NT2/D1 (cell line): ENCODE results near the gene NGF.

Experiments
- DNase-seq: peaks from one replicate; pipeline ENCODE4 v3.0.0-alpha.2; 2011; ENCODE audit warnings: low read depth, low spot score
- H3K27me3 ChIP-seq: 2 replicates; pipeline ENCODE4 v1.6.0; 2011; ENCODE audit warnings: mild to moderate bottlenecking; ENCODE audit not compliant: insufficient read length, insufficient read depth
- H3K36me3 ChIP-seq: 2 replicates; pipeline ENCODE4 v1.6.1; 2011; ENCODE audit warnings: mild to moderate bottlenecking, low read length, mixed read lengths; ENCODE audit not compliant: insufficient read depth, insufficient read length
- H3K4me1 ChIP-seq: 2 replicates; pipeline ENCODE4 v1.5.1; 2011; ENCODE audit not compliant: insufficient read depth, insufficient read length
- H3K4me3 ChIP-seq: 2 replicates; pipeline ENCODE4 v1.5.1; 2011; ENCODE audit warnings: low read depth; ENCODE audit not compliant: insufficient read length
- H3K9ac ChIP-seq: 2 replicates; pipeline ENCODE4 v1.6.0; 2011; ENCODE audit warnings: low read depth; ENCODE audit not compliant: insufficient read length
- H3K9me3 ChIP-seq: 2 replicates; pipeline ENCODE4 v1.5.1; 2011; ENCODE audit warnings: mild to moderate bottlenecking, low read length; ENCODE audit not compliant: insufficient read depth
- SUZ12 ChIP-seq: IDR thresholded peaks from 2 replicates; pipeline ENCODE4 v1.6.1; 2011; ENCODE audit not compliant: insufficient read length, insufficient read depth; ENCODE audit errors: extremely low read depth
- YY1 ChIP-seq: IDR thresholded peaks from 2 replicates; pipeline ENCODE4 v1.6.1; 2011; ENCODE audit not compliant: insufficient read length, insufficient read depth
- ZNF274 ChIP-seq: IDR thresholded peaks from 2 replicates; pipeline ENCODE4 v1.6.1; 2011; ENCODE audit warnings: mild to moderate bottlenecking, low read depth, low read length

NGF gene

DNA sequence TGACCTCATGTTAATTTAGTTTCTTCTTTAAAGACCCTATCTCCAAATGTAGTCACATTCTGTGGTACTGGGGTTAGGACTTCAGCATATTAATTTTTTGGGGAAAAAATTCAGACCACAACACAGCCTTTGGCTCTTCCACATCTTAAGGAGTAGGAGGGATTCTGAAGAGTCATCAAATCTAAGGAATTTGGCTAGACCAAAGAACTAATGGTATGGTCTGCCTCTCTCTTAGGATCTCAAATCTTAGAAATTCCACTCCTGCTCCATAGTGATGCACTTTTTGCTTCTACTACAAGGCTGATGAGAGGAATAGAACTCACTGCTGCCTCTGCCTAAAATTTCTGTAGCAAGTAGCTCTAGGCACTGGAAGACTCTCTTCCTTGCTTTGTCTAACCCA, 80.5 kb downstream of the NGF start:
- Histone ChIP-seq H3K4me3 (no peak overlapping the region), H3K27me3 (no peaks in the 10 kb centered on the region), H3K36me3 (no peaks in the 10 kb centered on the region), H3K4me1 (no peaks in the 10 kb centered on the region), H3K9me3 (peaks cover 29% of the 10 kb centered on the region), H3K9ac (no peak overlapping the region)
- no peak for DNase-seq
- TF ChIP-seq ZNF274 (no peak), YY1 (no peak), SUZ12 (no peak)

DNA sequence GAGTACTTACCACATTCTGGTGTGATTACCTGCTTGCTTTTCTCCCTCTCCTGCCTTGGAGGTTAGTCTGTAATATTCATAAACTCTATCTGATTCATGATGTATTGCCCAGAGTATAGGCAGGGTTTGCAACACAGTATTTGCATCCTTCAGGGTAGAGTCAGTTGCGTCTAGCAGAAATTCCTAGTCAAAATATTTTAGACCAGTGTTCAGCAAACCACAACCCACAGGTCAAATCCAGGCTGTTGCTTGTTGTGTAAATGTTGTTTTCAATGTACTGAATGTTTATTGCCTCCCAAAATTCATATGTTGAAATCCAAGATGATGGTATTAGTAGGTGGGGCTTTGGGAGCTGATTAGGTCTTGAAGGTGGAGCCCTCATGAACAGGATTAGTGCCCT, 82.9 kb downstream of the NGF start:
- Histone ChIP-seq H3K4me1 (no peaks in the 10 kb centered on the region), H3K9ac (no peak overlapping the region), H3K4me3 (no peak overlapping the region), H3K36me3 (no peaks in the 10 kb centered on the region), H3K9me3 (peaks cover 29% of the 10 kb centered on the region), H3K27me3 (no peaks in the 10 kb centered on the region)
- no peak for DNase-seq
- TF ChIP-seq ZNF274 = no peak
- TF ChIP-seq SUZ12 = no peak
- TF ChIP-seq YY1 = no peak

DNA sequence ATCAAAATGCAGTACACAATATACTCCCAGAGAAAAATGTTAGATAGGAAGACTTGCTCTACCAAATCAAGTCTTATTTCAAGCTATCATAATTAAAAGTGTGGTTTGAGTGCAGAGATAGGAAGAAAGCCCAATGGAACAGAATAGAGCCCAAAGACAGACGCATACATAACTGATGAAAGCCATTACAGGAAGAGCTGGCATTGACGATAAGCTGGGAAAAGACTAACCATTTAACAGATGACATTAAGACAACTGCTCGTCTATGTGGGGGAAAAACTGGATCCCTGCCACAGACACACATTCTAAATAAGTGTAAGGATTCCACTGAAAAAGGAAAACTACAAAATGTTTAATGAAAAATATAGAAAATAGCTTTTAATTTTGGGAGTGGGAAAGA, 85.5 kb downstream of the NGF start:
- H3K27me3 ChIP-seq = no peaks in the 10 kb centered on the region
- no peaks in the 10 kb centered on the region for H3K4me1 ChIP-seq
- no peak for DNase-seq
- peaks cover 5% of the 10 kb centered on the region for H3K9me3 ChIP-seq
- TF ChIP-seq ZNF274 (no peak), YY1 (no peak), SUZ12 (no peak)
- no peak overlapping the region for H3K4me3 ChIP-seq
- H3K36me3 ChIP-seq = no peaks in the 10 kb centered on the region
- H3K9ac ChIP-seq = no peak overlapping the region

DNA sequence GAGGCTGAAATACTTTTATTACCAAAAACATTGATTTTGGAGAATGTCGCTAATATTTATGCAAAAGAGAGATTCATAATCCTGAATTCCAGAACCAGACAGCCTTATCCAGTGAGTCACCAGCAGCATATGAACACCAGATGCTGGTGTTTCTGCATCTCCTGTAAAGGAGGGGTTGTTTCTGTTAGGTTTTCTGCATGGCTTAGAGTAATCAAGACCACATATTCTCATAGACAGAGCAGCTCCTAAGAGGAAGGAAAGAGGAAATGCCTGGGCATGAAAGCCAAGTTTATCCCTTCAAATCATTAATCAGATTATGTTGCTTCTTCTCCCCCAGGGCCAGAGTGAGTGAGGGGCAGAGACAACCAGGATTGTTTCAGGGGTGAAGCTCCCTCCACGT, 86.2 kb downstream of the NGF start:
- TF ChIP-seq SUZ12 (no peak), ZNF274 (no peak), YY1 (no peak)
- no peaks in the 10 kb centered on the region for H3K36me3 ChIP-seq
- DNase-seq = no peak
- no peak overlapping the region for H3K9ac ChIP-seq
- H3K9me3 ChIP-seq = no peaks in the 10 kb centered on the region; the same call in none of the 2 replicates
- H3K27me3 ChIP-seq = no peaks in the 10 kb centered on the region
- no peak overlapping the region for H3K4me3 ChIP-seq
- no peaks in the 10 kb centered on the region for H3K4me1 ChIP-seq

DNA sequence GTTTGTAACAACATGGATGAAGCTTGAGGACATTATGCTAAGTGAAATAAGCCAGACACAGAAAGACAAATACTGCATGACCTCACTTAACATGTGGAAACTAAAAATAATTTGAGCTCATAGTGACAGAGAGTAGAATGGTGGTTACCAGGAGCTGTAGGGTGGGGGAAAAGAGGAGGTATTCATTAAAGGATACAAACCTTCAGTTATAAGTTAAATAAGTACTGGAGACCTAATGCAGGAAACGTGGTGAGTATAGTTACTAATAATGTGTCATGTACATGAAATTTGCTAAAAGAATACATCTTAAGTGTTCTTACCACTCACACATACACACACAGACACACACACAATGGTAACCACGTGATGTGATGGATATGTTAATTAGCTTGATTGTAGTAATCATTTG, 86.7 kb downstream of the NGF start:
- no peak overlapping the region for H3K9ac ChIP-seq
- H3K4me1 ChIP-seq = no peaks in the 10 kb centered on the region
- no peak for DNase-seq
- H3K9me3 ChIP-seq = no peaks in the 10 kb centered on the region; the same call in none of the 2 replicates
- TF ChIP-seq SUZ12 (no peak), YY1 (no peak), ZNF274 (no peak)
- H3K27me3 ChIP-seq = no peaks in the 10 kb centered on the region
- no peak overlapping the region for H3K4me3 ChIP-seq
- no peaks in the 10 kb centered on the region for H3K36me3 ChIP-seq

DNA sequence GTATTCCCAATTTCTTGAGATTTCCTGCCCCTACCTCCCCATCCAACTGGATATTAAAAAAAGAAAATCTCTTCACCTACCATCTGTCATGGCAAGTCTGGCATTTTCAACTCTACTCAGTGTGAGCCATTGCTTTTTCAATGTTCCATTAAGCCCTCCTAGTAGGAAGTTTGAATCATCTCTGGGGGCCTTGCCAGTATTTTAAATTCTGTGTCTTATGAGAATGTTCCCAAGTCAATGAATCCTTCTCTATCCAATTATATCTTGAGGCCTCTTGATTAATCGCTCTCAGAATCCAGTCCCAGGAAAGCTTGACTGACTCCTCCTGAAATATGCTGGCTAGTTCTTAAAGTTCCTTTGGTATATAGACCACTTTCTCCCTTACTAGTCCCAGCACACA, 91.5 kb downstream of the NGF start:
- no peak for DNase-seq
- no peak overlapping the region for H3K9ac ChIP-seq
- H3K36me3 ChIP-seq = no peaks in the 10 kb centered on the region
- H3K9me3 ChIP-seq = no peaks in the 10 kb centered on the region; the same call in 1 of the 2 replicates
- no peak overlapping the region for H3K4me3 ChIP-seq
- TF ChIP-seq SUZ12 (no peak), YY1 (no peak), ZNF274 (no peak)
- H3K4me1 ChIP-seq = no peaks in the 10 kb centered on the region
- no peaks in the 10 kb centered on the region for H3K27me3 ChIP-seq

DNA sequence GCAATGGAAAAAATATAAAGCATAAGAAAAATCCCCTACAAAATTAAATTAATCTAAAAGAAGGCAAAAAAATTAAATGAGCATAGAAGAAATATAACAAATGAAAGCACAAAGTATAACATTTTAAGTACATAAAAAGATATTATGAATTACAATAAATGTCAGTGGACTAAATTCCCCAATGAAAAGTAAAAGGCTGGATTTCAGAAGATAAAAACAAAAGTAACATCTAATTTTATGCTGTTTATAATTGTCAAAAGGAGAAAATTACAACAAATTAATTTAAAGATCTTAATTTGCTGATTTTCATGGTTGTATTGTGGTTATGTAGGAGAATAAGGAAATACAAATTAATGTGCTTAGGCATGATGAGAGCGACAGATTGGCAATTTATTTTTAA, 92.8 kb downstream of the NGF start:
- Histone ChIP-seq H3K4me1 (no peaks in the 10 kb centered on the region), H3K9me3 (peaks cover 11% of the 10 kb centered on the region), H3K9ac (no peak overlapping the region), H3K36me3 (no peaks in the 10 kb centered on the region), H3K4me3 (no peak overlapping the region), H3K27me3 (no peaks in the 10 kb centered on the region)
- TF ChIP-seq SUZ12 = no peak
- TF ChIP-seq ZNF274 = no peak
- DNase-seq = no peak

DNA sequence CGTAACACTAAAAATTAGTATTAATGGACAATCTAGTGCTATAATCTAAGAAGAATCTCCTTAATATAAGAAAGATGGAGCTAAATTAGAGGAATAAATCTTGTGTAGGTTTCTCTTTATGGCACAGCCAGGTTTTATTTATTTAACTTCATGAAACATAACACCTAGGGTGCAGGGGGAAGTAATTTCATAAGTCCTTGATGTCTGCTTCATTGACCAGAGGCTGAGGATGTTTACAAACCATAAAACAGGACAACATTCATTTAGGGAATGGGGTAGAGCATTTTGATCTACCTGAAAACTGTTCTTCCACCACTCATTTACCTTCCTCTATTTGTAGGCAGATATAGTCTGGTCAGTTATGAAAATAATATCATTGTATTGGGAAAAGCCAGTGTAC, 95.5 kb downstream of the NGF start:
- Histone ChIP-seq H3K36me3 (no peaks in the 10 kb centered on the region), H3K4me1 (no peaks in the 10 kb centered on the region), H3K9me3 (peaks cover 23% of the 10 kb centered on the region), H3K4me3 (no peak overlapping the region), H3K27me3 (no peaks in the 10 kb centered on the region), H3K9ac (no peak overlapping the region)
- TF ChIP-seq SUZ12 (no peak), ZNF274 (no peak), YY1 (no peak)
- no peak for DNase-seq
